HepG2 (cell line): ENCODE results near the gene TMEM135. TPM values are rescaled to one million over a fixed set of nuclear protein-coding genes. Genes with fewer than 3 reads are reported as not detected.

Experiments
- ATAC-seq: fragments of 200-7000 bp; cut with Tn5 transposase; 3 replicates; pipeline ENCODE4 v1.9.1; 2020; ENCODE audit warnings: mild to moderate bottlenecking, moderate library complexity
- BruUV-seq: library from RNA; stranded (reverse); fragments of 400-500 nt; replicated peaks from 2 replicates; lab custom pipeline; 2021; lab: Mats Ljungman, UMichigan
- CTCF ChIA-PET: fragments of 300-600 bp; formaldehyde crosslinking; extraction: SDS; loops from one replicate; lab custom pipeline; 2021; ENCODE audit warnings: low total read pairs, inconsistent platforms, low intra/inter-chr PET ratio; lab: Yijun Ruan, JAX
- POLR2A ChIA-PET: fragments of 350-600 bp; sonication (Branson Sonifier 250); formaldehyde crosslinking; loops from one replicate; lab custom pipeline; 2020; ENCODE audit warnings: antibody characterized with exemption, inconsistent platforms; lab: Yijun Ruan, JAX
- DNase-seq: peaks from one replicate; pipeline ENCODE4 v3.0.0-alpha.2; 2015; ENCODE audit warnings: low spot score
- FAIRE-seq: peaks from 3 replicates; lab custom pipeline; 2011; peaks lifted over from hg19 to GRCh38; lab: Jason Lieb, UNC
- H2AFZ ChIP-seq: one replicate; pipeline ENCODE4 v1.6.1; 2011; ENCODE audit warnings: low read length, inconsistent platforms
- H3K27ac ChIP-seq: fragments of 300-600 bp; 3 replicates; pipeline ENCODE4 v1.8.0; 2011; ENCODE audit warnings: mixed run types, mild to moderate bottlenecking, mixed read lengths, low read length, inconsistent platforms; ENCODE audit not compliant: insufficient read depth; ENCODE audit errors: extremely low read length
- H3K27me3 ChIP-seq, 2 experiments: fragments of 200-600 bp in 1 of 2; 2 replicates in 1 of 2; 3 replicates in 1 of 2; pipeline versions ENCODE4 v1.6.0 to v1.8.0; 2011; ENCODE audit warnings: low read length in 2 of 2, mild to moderate bottlenecking in 2 of 2, moderate library complexity in 2 of 2, inconsistent platforms in 1 of 2; ENCODE audit not compliant: insufficient read depth in 2 of 2, control insufficient read depth in 1 of 2
- H3K36me3 ChIP-seq, 2 experiments: fragments of 200-600 bp in 1 of 2; replicated peaks in 1 of 2; 2 replicates in 1 of 2; 3 replicates in 1 of 2; pipeline versions ENCODE4 v1.5.1 to v1.8.0; 2011; ENCODE audit warnings: low read length in 2 of 2, inconsistent platforms in 1 of 2; ENCODE audit not compliant: insufficient read depth in 2 of 2, control insufficient read depth in 1 of 2
- H3K4me1 ChIP-seq: 2 replicates; pipeline ENCODE4 v1.5.1; 2012; ENCODE audit warnings: low read length, inconsistent platforms; ENCODE audit not compliant: insufficient read depth
- H3K4me2 ChIP-seq: 2 replicates; pipeline ENCODE4 v1.6.0; 2011; ENCODE audit warnings: low read depth, low read length, inconsistent platforms
- H3K4me3 ChIP-seq, 3 experiments: fragments of 200-600 bp in 1 of 3; sonication (generic), shearing (Covaris generic) in 1 of 3; replicated peaks in 1 of 3; 2 replicates each; pipeline ENCODE4 v1.5.1; 2011 to 2016; ENCODE audit warnings: low read length in 3 of 3, inconsistent platforms in 2 of 3, low read depth in 2 of 3, mild to moderate bottlenecking in 2 of 3, control low read depth in 1 of 3, mixed read lengths in 1 of 3; ENCODE audit not compliant: insufficient read depth in 1 of 3
- H3K79me2 ChIP-seq: one replicate; pipeline ENCODE4 v1.6.1; 2011; ENCODE audit warnings: low read length, inconsistent platforms; ENCODE audit not compliant: insufficient read depth
- H3K9ac ChIP-seq: 2 replicates; pipeline ENCODE4 v1.6.0; 2011; ENCODE audit warnings: mild to moderate bottlenecking, low read depth, low read length, inconsistent platforms; ENCODE audit not compliant: insufficient read depth
- H3K9me3 ChIP-seq: 2 replicates; pipeline ENCODE4 v1.5.1; 2012; ENCODE audit warnings: mild to moderate bottlenecking, low read length
- H4K20me1 ChIP-seq: 2 replicates; pipeline ENCODE4 v1.6.0; 2011; ENCODE audit warnings: inconsistent platforms, mild to moderate bottlenecking, low read length, moderate library complexity; ENCODE audit not compliant: insufficient read depth
- HDAC2 ChIP-seq: sonication (generic); formaldehyde crosslinking; IDR thresholded peaks from 2 replicates; pipeline ENCODE4 v1.4.0; 2020; ENCODE audit warnings: missing genetic modification reagents
- MEIS2 ChIP-seq: sonication (generic); formaldehyde crosslinking; IDR thresholded peaks from 2 replicates; pipeline ENCODE4 v1.9.0; 2021; ENCODE audit warnings: mild to moderate bottlenecking, missing genetic modification reagents
- MYNN ChIP-seq: sonication (generic); formaldehyde crosslinking; IDR thresholded peaks from 2 replicates; pipeline ENCODE4 v1.4.0; 2020; ENCODE audit warnings: mild to moderate bottlenecking, low read depth, missing genetic modification reagents
- NR2F1 ChIP-seq, 2 experiments: fragments of 450-650 bp in 1 of 2; formaldehyde crosslinking in 1 of 2; IDR thresholded peaks; 2 replicates each; pipeline versions ENCODE4 v1.5.0 to v1.6.1; 2016 to 2020; ENCODE audit warnings: mild to moderate bottlenecking in 1 of 2, missing compliant biosample characterization in 1 of 2, missing genetic modification reagents in 1 of 2, moderate library complexity in 1 of 2
- PBX3 ChIP-seq: sonication (generic); formaldehyde crosslinking; IDR thresholded peaks from 2 replicates; pipeline ENCODE4 v1.8.1; 2023; ENCODE audit warnings: missing genetic modification reagents, inconsistent platforms, borderline replicate concordance
- RARA ChIP-seq: IDR thresholded peaks from 2 replicates; pipeline ENCODE4 v1.6.1; 2016; ENCODE audit warnings: missing genetic modification reagents, missing compliant biosample characterization
- RELA ChIP-seq: sonication (generic); formaldehyde crosslinking; IDR thresholded peaks from 2 replicates; pipeline ENCODE4 v1.4.0; 2020; ENCODE audit warnings: missing genetic modification reagents
- SSRP1 ChIP-seq: IDR thresholded peaks from 2 replicates; pipeline ENCODE4 v1.6.1; 2016; ENCODE audit warnings: control low read depth
- USF2 ChIP-seq, 2 experiments: sonication (generic) in 1 of 2; formaldehyde crosslinking in 1 of 2; IDR thresholded peaks; 2 replicates each; pipeline versions ENCODE4 v1.5.1 to v1.6.1; 2011 to 2020; ENCODE audit warnings: borderline replicate concordance in 1 of 2, low read depth in 1 of 2, low read length in 1 of 2, mild to moderate bottlenecking in 1 of 2, missing genetic modification reagents in 1 of 2, moderate library complexity in 1 of 2
- ZNF280B ChIP-seq: sonication (generic); formaldehyde crosslinking; IDR thresholded peaks from 2 replicates; pipeline ENCODE4 v1.5.0; 2020; ENCODE audit warnings: missing genetic modification reagents, mild to moderate bottlenecking, borderline replicate concordance
- ZNF749 ChIP-seq: sonication (generic); formaldehyde crosslinking; IDR thresholded peaks from 2 replicates; pipeline ENCODE4 v1.8.0; 2022; ENCODE audit warnings: mild to moderate bottlenecking, missing genetic modification reagents, moderate library complexity, borderline replicate concordance
- WGBS: methylation state at CpG from one replicate; pipeline ENCODE4 v1.1.6; 2017; ENCODE audit warnings: low lambda C conversion rate; 5-methylcytosine and 5-hydroxymethylcytosine counted together
- in situ Hi-C: cut with HindIII; loops from 2 replicates; pipeline ENCODE4 v1.10.0; 2017; ENCODE audit warnings: low pct_unique_long_range_greater_than_20kb; ENCODE audit not compliant: extremely low pct_ligation_motif_present
- intact Hi-C: fragments of 100-400 bp; cut with micrococcal nuclease; formaldehyde crosslinking; loops from one replicate; pipeline ENCODE4 v1.10.0; 2022; ENCODE audit not compliant: unreplicated experiment
- polyA plus RNA-seq, 8 experiments: library from polyadenylated mRNA; depleted of rRNA in 3 of 8; stranded (reverse) in 7 of 8; unstranded in 1 of 8; fragments of >200 nt; fragmentation: Illumina TruSeq in 4 of 8; extraction: Trizol in 4 of 8; gene quantifications; 2 replicates each; pipeline versions ENCODE4 v1.2.1 to v1.2.3, GENCODE V29; 2011 to 2016; ENCODE audit warnings: low read depth in 4 of 8, missing spikeins in 1 of 8, mixed read lengths in 1 of 8; ENCODE audit not compliant: insufficient read depth in 1 of 8
- total RNA-seq, 5 experiments: library from RNA; depleted of rRNA; stranded (reverse); fragments of >200 nt; fragmentation: Illumina TruSeq; extraction: Trizol; gene quantifications; 2 replicates each; pipeline ENCODE4 v1.2.3, GENCODE V29; 2016; ENCODE audit warnings: low read depth in 1 of 5

TMEM135 gene
- total and polyA plus RNA-seq, 2 of the 13 experiments (the other 11 are each of a cell fraction or from before 2014, with no cell fraction given) = 36.6 to 88.9 TPM

- no TSS peak for BruUV-seq
- peaks cover 0 to 1% of the 10 kb centered on the region in 2 experiments; a peak in 1 of 5 replicates for H3K36me3 ChIP-seq
- no peaks in the 10 kb centered on the region for H3K9me3 ChIP-seq
- DNase-seq = no peak
- ChIA-PET CTCF (no interaction called here), POLR2A (no interaction called here)
- H3K79me2 ChIP-seq = peaks cover 1% of the 10 kb centered on the region
- in situ Hi-C loops (no loop called here), intact Hi-C loops (no loop called here)
- no peak for ATAC-seq
- TF ChIP-seq MYNN (CRISPR knock-in tag) (no peak), NR2F1 (CRISPR knock-in tag; IDR thresholded peaks at IDR 0.05) (no peak)
- no peak overlapping the region for H3K9ac ChIP-seq
- FAIRE-seq = no peak
- peaks cover 8% of the 10 kb centered on the region for H3K4me1 ChIP-seq
- H3K27ac ChIP-seq = no peak overlapping the region
- 85% methylated on average over 1 of the region's 1 CpG for WGBS
- no peaks in the 10 kb centered on the region; a peak in 1 of 5 replicates for H3K27me3 ChIP-seq
- H3K4me3 ChIP-seq = no peak overlapping the region
- H3K4me2 ChIP-seq = no peak overlapping the region
- H4K20me1 ChIP-seq = peaks cover 5% of the 10 kb centered on the region; the same call in 1 of the 2 replicates
- no peak overlapping the region for H2AFZ ChIP-seq
Observed at GRCh38 chr11:87224486-87224885, 186.8 kb downstream of the TMEM135 start.

GRCh38 chr11:87228820-87229219, 191.1 kb downstream of the TMEM135 start:
- H3K79me2 ChIP-seq = peaks cover 1% of the 10 kb centered on the region
- BruUV-seq = no TSS peak
- H3K27me3 ChIP-seq = no peaks in the 10 kb centered on the region; a peak in 1 of 5 replicates
- DNase-seq (no peak), ATAC-seq (no peak), FAIRE-seq (no peak)
- 98% methylated on average over 2 of the region's 2 CpGs for WGBS
- no peak overlapping the region for H3K4me2 ChIP-seq
- H3K9me3 ChIP-seq = peaks cover 20% of the 10 kb centered on the region
- no peak overlapping the region for H3K9ac ChIP-seq
- in situ Hi-C loops (no loop called here), intact Hi-C loops (no loop called here)
- ChIA-PET CTCF (no interaction called here), POLR2A (no interaction called here)
- H3K36me3 ChIP-seq = peaks cover 1 to 6% of the 10 kb centered on the region in 2 experiments; a peak in 1 of 5 replicates
- peaks cover 16% of the 10 kb centered on the region for H3K4me1 ChIP-seq
- H3K27ac ChIP-seq = no peak overlapping the region
- no peak overlapping the region for H3K4me3 ChIP-seq
- peaks cover 4% of the 10 kb centered on the region; the same call in 1 of the 2 replicates for H4K20me1 ChIP-seq
- no peak overlapping the region for H2AFZ ChIP-seq
- TF ChIP-seq PBX3 (no peak), SSRP1 (CRISPR knock-in tag) (no peak), ZNF280B (CRISPR knock-in tag) (no peak), RELA (no peak), MEIS2 (no peak), ZNF749 (no peak), USF2 (IDR thresholded peaks at IDR 0.05; ENCODE audit: low read depth, low read length) (no peak), USF2 (CRISPR knock-in tag; IDR thresholded peaks at IDR 0.05; ENCODE audit: borderline replicate concordance) (no peak), HDAC2 (no peak), RARA (no peak)
